ENCODE results near the gene SLC39A11.

DNA sequence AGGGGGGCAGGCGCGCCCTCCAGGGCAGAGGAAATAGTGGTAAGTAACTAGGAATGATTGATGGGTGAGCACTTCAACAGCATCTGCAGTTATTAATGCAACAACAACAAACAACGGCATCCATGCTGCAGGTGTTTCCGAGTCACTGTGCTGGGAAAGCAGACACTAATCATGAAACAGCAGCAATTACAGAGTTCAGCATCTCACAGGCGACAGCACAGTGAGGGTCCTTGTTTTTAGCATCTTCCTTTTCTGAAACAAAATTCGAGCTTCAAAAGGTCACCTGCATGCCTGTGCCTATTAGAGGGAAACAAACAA, 191.9 kb downstream of the SLC39A11 start:
- no peak for TF ChIP-seq EZH2 (optimal IDR thresholded peaks at IDR 0.05; ENCODE audit: low read depth, low read length)
- TF ChIP-seq, protein P1, sequence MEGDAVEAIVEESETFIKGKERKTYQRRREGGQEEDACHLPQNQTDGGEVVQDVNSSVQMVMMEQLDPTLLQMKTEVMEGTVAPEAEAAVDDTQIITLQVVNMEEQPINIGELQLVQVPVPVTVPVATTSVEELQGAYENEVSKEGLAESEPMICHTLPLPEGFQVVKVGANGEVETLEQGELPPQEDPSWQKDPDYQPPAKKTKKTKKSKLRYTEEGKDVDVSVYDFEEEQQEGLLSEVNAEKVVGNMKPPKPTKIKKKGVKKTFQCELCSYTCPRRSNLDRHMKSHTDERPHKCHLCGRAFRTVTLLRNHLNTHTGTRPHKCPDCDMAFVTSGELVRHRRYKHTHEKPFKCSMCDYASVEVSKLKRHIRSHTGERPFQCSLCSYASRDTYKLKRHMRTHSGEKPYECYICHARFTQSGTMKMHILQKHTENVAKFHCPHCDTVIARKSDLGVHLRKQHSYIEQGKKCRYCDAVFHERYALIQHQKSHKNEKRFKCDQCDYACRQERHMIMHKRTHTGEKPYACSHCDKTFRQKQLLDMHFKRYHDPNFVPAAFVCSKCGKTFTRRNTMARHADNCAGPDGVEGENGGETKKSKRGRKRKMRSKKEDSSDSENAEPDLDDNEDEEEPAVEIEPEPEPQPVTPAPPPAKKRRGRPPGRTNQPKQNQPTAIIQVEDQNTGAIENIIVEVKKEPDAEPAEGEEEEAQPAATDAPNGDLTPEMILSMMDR (IDR thresholded peaks at IDR 0.05; ENCODE audit: low read length): no peak

Measured in MM.1S (cell line).